DOHH2 (cell line): ENCODE measurements around the gene LIMD2.

ENCODE experiments used
- CTCF ChIP-seq: fragments of 200-600 bp; sonication (generic); IDR thresholded peaks from one replicate; pipeline ENCODE4 v1.5.1; 2014; ENCODE audit warnings: antibody characterized with exemption, mild to moderate bottlenecking, low read depth, low read length; ENCODE audit not compliant: poor library complexity, severe bottlenecking
- EZH2phosphoT487 ChIP-seq: fragments of 200-600 bp; sonication (generic); IDR thresholded peaks from 2 replicates; pipeline ENCODE4 v1.6.1; 2017; ENCODE audit warnings: borderline replicate concordance, mild to moderate bottlenecking, antibody characterized with exemption, low read length, moderate library complexity, mixed read lengths

- TF ChIP-seq CTCF (no peak), EZH2phosphoT487 (no peak)
These were observed 50.1 kb downstream of the LIMD2 start for GRCh38 chr17:63649813-63650212.
